Smooth muscle cell (in vitro differentiated cells): ENCODE results near the gene FXYD3. TPM values are rescaled to one million over a fixed set of nuclear protein-coding genes. Genes with fewer than 3 reads are reported as not detected.

ENCODE experiments used
- DNase-seq: peaks from one replicate; lab custom pipeline; 2025; ENCODE audit not compliant: unreplicated experiment; lab: John Stamatoyannopoulos, UW
- H2AFZ ChIP-seq: fragments of 200-600 bp; sonication (generic); 2 replicates; pipeline ENCODE4 v1.6.0; 2016; ENCODE audit warnings: antibody characterized with exemption, low read depth, mild to moderate bottlenecking
- H3F3A ChIP-seq: fragments of 200-600 bp; sonication (generic); 2 replicates; pipeline ENCODE4 v1.6.0; 2017; ENCODE audit warnings: antibody characterized with exemption, low read depth
- H3K27ac ChIP-seq: fragments of 200-600 bp; sonication (generic); 2 replicates; pipeline ENCODE4 v1.5.1; 2016; ENCODE audit warnings: low read depth, mild to moderate bottlenecking
- H3K27me3 ChIP-seq: fragments of 200-600 bp; sonication (generic); 2 replicates; pipeline ENCODE4 v1.6.1; 2016; ENCODE audit warnings: low read depth, mild to moderate bottlenecking
- H3K36me3 ChIP-seq: fragments of 200-600 bp; sonication (generic); 2 replicates; pipeline ENCODE4 v1.5.1; 2016; ENCODE audit warnings: low read depth
- H3K4me1 ChIP-seq: fragments of 200-600 bp; sonication (generic); 2 replicates; pipeline ENCODE4 v1.5.1; 2016; ENCODE audit warnings: low read depth
- H3K4me2 ChIP-seq: fragments of 200-600 bp; sonication (generic); 2 replicates; pipeline ENCODE4 v1.6.0; 2016; ENCODE audit warnings: mild to moderate bottlenecking
- H3K4me3 ChIP-seq: fragments of 200-600 bp; sonication (generic); 2 replicates; pipeline ENCODE4 v1.5.1; 2016; ENCODE audit warnings: mild to moderate bottlenecking
- H3K79me2 ChIP-seq: fragments of 200-600 bp; sonication (generic); 2 replicates; pipeline ENCODE4 v1.6.0; 2016; ENCODE audit warnings: low read depth, mild to moderate bottlenecking
- H3K9ac ChIP-seq: fragments of 200-600 bp; sonication (generic); 2 replicates; pipeline ENCODE4 v1.6.0; 2016; ENCODE audit warnings: low read depth
- H3K9me3 ChIP-seq: fragments of 200-600 bp; sonication (generic); replicated peaks from 2 replicates; pipeline ENCODE4 v1.5.1; 2016; ENCODE audit warnings: low read depth
- H4K20me1 ChIP-seq: fragments of 200-600 bp; sonication (generic); 2 replicates; pipeline ENCODE4 v1.6.0; 2016; ENCODE audit warnings: low read depth
- WGBS: methylation state at CpG from one replicate; pipeline ENCODE4 v1.1.7; 2016; ENCODE audit warnings: low lambda C conversion rate; 5-methylcytosine and 5-hydroxymethylcytosine counted together
- polyA plus RNA-seq: library from polyadenylated mRNA; unstranded; fragments of >200 nt; fragmentation: Nextera tagmentation; extraction: Ambion mirVana; gene quantifications from 2 replicates; pipeline ENCODE4 v1.2.1, GENCODE V29; 2016
- total RNA-seq: library from RNA; depleted of rRNA; stranded (reverse); fragments of >200 nt; gene quantifications from 2 replicates; pipeline ENCODE4 v1.2.3, GENCODE V29; 2014
- TF ChIP-seq, protein P1 (sequence below): fragments of 200-600 bp; sonication (generic); IDR thresholded peaks from 2 replicates; pipeline ENCODE4 v1.5.1; 2017; ENCODE audit warnings: borderline replicate concordance, mild to moderate bottlenecking, antibody characterized with exemption; ENCODE audit not compliant: insufficient read depth, poor library complexity, severe bottlenecking

Gene FXYD3
- total and polyA plus RNA-seq, 2 experiments from 2014 or later = 23.0 to 37.0 TPM

DNA sequence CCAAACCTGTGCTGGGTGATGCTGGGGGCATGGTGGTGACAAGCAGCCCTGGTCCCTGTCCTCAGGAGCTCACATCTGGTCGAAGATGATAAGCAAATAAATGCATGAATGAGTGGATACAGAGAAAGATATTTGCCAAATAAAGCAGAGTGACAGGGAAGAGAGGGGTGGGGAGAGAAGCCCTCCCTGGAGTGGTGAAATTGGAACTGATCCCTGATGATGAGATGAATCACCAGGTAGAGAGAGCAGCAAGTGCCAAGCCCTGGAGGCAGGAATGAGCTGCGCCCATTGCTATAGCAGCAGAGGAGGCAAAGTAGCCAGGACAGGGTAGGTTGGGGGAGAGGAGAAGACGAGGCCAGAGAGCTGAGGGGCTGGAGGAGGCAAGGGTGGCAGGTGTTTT lies 52.6 kb downstream of the FXYD3 start:
- H3K9ac ChIP-seq = no peak overlapping the region

DNA sequence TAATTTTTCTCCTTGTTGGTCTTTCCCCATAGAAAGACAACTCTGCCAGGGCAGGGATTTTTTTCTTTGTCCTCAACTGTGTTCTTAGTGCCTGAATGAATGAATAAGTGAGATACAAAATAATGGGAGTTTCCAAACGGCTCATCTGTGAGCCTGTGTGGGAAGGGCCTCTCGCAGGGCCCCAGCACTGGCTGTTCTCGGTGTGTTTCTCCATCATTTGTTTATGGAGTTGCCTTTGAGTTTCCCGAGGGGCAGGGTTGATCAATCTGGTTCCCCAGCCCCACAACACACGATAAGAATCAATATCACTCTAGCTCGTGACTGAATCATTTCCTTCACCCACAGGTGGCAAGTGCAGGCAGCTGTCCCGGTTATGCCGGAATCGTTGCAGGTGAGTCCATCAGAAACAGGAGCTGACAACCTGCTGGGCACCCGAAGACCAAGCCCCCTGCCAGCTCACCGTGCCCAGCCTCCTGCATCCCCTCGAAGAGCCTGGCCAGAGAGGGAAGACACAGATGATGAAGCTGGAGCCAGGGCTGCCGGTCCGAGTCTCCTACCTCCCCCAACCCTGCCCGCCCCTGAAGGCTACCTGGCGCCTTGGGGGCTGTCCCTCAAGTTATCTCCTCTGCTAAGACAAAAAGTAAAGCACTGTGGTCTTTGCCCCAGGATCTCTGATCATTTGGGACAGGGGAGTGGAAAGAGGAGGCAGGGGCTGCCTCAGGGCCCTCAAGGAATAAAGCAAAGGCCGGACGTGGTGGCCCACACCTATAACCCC lies 53.8 kb downstream of the FXYD3 start:
- H3K36me3 ChIP-seq = peaks cover 23% of the 10 kb centered on the region
- no peaks in the 10 kb centered on the region for H4K20me1 ChIP-seq
- H3K27ac ChIP-seq = no peak overlapping the region
- H3K4me3 ChIP-seq = no peak overlapping the region
- H3K79me2 ChIP-seq = no peaks in the 10 kb centered on the region
- DNase-seq = no peak
- no peaks in the 10 kb centered on the region for H3F3A ChIP-seq
- peaks cover 6% of the 10 kb centered on the region for H3K9me3 ChIP-seq
- H3K4me1 ChIP-seq = no peaks in the 10 kb centered on the region
- no peaks in the 10 kb centered on the region for H3K27me3 ChIP-seq
- no peak overlapping the region for H2AFZ ChIP-seq
- 88% methylated on average over 18 of the region's 18 CpGs for WGBS
- no peak overlapping the region for H3K9ac ChIP-seq
- TF ChIP-seq, protein P1, sequence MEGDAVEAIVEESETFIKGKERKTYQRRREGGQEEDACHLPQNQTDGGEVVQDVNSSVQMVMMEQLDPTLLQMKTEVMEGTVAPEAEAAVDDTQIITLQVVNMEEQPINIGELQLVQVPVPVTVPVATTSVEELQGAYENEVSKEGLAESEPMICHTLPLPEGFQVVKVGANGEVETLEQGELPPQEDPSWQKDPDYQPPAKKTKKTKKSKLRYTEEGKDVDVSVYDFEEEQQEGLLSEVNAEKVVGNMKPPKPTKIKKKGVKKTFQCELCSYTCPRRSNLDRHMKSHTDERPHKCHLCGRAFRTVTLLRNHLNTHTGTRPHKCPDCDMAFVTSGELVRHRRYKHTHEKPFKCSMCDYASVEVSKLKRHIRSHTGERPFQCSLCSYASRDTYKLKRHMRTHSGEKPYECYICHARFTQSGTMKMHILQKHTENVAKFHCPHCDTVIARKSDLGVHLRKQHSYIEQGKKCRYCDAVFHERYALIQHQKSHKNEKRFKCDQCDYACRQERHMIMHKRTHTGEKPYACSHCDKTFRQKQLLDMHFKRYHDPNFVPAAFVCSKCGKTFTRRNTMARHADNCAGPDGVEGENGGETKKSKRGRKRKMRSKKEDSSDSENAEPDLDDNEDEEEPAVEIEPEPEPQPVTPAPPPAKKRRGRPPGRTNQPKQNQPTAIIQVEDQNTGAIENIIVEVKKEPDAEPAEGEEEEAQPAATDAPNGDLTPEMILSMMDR = no peak
- H3K4me2 ChIP-seq = no peak overlapping the region

More for the DNA sequence above, 52.6 kb downstream of the FXYD3 start:
- Histone ChIP-seq H4K20me1 (no peaks in the 10 kb centered on the region), H3K4me3 (no peak overlapping the region), H3K79me2 (no peaks in the 10 kb centered on the region), H2AFZ (no peak overlapping the region), H3K27ac (no peak overlapping the region), H3K36me3 (peaks cover 31% of the 10 kb centered on the region), H3F3A (no peaks in the 10 kb centered on the region), H3K27me3 (no peaks in the 10 kb centered on the region), H3K4me2 (no peak overlapping the region), H3K9me3 (peaks cover 9% of the 10 kb centered on the region), H3K4me1 (no peaks in the 10 kb centered on the region)
- TF ChIP-seq, protein P1 = no peak
- WGBS = 90% methylated on average over 3 of the region's 3 CpGs
- DNase-seq = no peak

DNA sequence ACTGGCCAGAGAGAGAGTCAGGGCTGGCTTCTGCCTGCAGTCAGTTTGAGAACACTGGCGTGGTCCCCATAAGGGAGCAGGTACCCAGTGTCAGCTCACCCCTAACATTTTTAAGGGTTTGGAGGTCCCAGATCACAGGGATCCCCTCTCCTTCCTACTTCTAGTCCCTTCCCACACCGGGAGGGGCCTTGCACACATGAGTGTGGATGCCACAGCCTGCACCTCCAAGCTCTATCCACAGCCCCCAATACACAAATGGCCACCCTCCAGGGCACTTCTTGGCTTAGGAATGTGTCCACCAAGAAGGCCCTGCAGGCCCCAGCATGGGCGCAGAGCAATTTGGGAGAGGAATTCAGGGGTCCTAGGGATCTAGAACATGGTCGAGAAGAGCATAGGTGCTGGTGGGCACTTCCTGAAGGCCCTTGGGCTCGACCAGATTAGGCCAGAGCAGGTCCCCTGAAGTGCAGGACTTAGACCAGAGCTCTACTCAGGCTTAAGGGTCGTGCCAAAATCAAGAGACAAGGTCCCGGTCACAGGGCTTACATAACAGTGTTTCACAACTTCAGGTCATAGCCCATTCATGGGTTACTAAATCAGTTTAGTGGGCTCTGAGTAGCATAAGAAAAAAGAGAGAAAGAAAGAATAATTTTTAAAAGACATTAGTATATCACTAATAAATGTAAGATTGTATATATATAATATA lies 54.9 kb downstream of the FXYD3 start:
- DNase-seq = no peak
- WGBS = 95% methylated on average over 7 of the region's 7 CpGs
- no peak overlapping the region for H3K4me3 ChIP-seq

More for the DNA sequence above, 54.9 kb downstream of the FXYD3 start:
- Histone ChIP-seq H3K27me3 (no peaks in the 10 kb centered on the region), H3K9me3 (no peaks in the 10 kb centered on the region), H3K4me1 (no peaks in the 10 kb centered on the region), H3K79me2 (no peaks in the 10 kb centered on the region), H4K20me1 (no peaks in the 10 kb centered on the region), H3F3A (no peaks in the 10 kb centered on the region), H2AFZ (no peak overlapping the region), H3K4me2 (no peak overlapping the region), H3K9ac (no peak overlapping the region), H3K27ac (no peak overlapping the region), H3K36me3 (peaks cover 12% of the 10 kb centered on the region)
- TF ChIP-seq, protein P1 = no peak
